HepG2 (cell line): ENCODE results near the gene IMPDH1. TPM values are rescaled to one million over a fixed set of nuclear protein-coding genes. Genes with fewer than 3 reads are reported as not detected.

ENCODE experiments used
- CBX2 ChIP-seq, 2 experiments: fragments of 200-600 bp in 1 of 2; sonication (generic); formaldehyde crosslinking in 1 of 2; IDR thresholded peaks; 2 replicates each; pipeline versions ENCODE4 v1.7.0 to v1.8.1; 2018 to 2022; ENCODE audit warnings: low read depth in 2 of 2, low read length in 1 of 2, mild to moderate bottlenecking in 1 of 2, missing genetic modification reagents in 1 of 2
- EZH2 ChIP-seq: conservative IDR thresholded peaks from 2 replicates; pipeline ENCODE4 v1.6.1; 2012; ENCODE audit warnings: mild to moderate bottlenecking, low read depth, low read length, moderate library complexity
- JARID2 ChIP-seq: sonication (generic); formaldehyde crosslinking; IDR thresholded peaks from 2 replicates; pipeline ENCODE4 v1.8.1; 2023; ENCODE audit warnings: missing genetic modification reagents, inconsistent platforms; ENCODE audit not compliant: insufficient replicate concordance
- KMT2A ChIP-seq: sonication (generic); formaldehyde crosslinking; IDR thresholded peaks from 2 replicates; pipeline ENCODE4 v1.4.0; 2020; ENCODE audit warnings: missing genetic modification reagents
- LBX2 ChIP-seq: sonication (generic); formaldehyde crosslinking; IDR thresholded peaks from 2 replicates; pipeline ENCODE4 v1.5.0; 2020; ENCODE audit warnings: missing genetic modification reagents, mild to moderate bottlenecking, borderline replicate concordance
- MXD1 ChIP-seq: sonication (generic); formaldehyde crosslinking; IDR thresholded peaks from 2 replicates; pipeline ENCODE4 v1.4.0; 2020; ENCODE audit warnings: mild to moderate bottlenecking, missing genetic modification reagents
- POGK ChIP-seq: sonication (generic); formaldehyde crosslinking; conservative IDR thresholded peaks from 2 replicates; pipeline ENCODE4 v1.8.0; 2022; ENCODE audit warnings: mild to moderate bottlenecking, moderate library complexity, missing genetic modification reagents
- THAP7 ChIP-seq: sonication (generic); formaldehyde crosslinking; IDR thresholded peaks from 2 replicates; pipeline ENCODE4 v1.8.1; 2023; ENCODE audit warnings: mild to moderate bottlenecking, missing genetic modification reagents
- ZBTB10 ChIP-seq: sonication (generic); formaldehyde crosslinking; IDR thresholded peaks from 2 replicates; pipeline ENCODE4 v1.4.0; 2020; ENCODE audit warnings: missing genetic modification reagents, borderline replicate concordance
- ZBTB21 ChIP-seq: sonication (generic); formaldehyde crosslinking; IDR thresholded peaks from 2 replicates; pipeline ENCODE4 v1.4.0; 2020; ENCODE audit warnings: missing genetic modification reagents
- ZNF230 ChIP-seq: sonication (generic); formaldehyde crosslinking; IDR thresholded peaks from 2 replicates; pipeline ENCODE4 v1.4.0; 2020; ENCODE audit warnings: mild to moderate bottlenecking, missing genetic modification reagents
- ZNF318 ChIP-seq: sonication (generic); formaldehyde crosslinking; IDR thresholded peaks from 2 replicates; pipeline ENCODE4 v1.4.0; 2020; ENCODE audit warnings: mild to moderate bottlenecking, missing genetic modification reagents
- polyA plus RNA-seq, 8 experiments: library from polyadenylated mRNA; depleted of rRNA in 3 of 8; stranded (reverse) in 7 of 8; unstranded in 1 of 8; fragments of >200 nt; fragmentation: Illumina TruSeq in 4 of 8; extraction: Trizol in 4 of 8; gene quantifications; 2 replicates each; pipeline versions ENCODE4 v1.2.1 to v1.2.3, GENCODE V29; 2011 to 2016; ENCODE audit warnings: low read depth in 4 of 8, missing spikeins in 1 of 8, mixed read lengths in 1 of 8; ENCODE audit not compliant: insufficient read depth in 1 of 8
- total RNA-seq, 5 experiments: library from RNA; depleted of rRNA; stranded (reverse); fragments of >200 nt; fragmentation: Illumina TruSeq; extraction: Trizol; gene quantifications; 2 replicates each; pipeline ENCODE4 v1.2.3, GENCODE V29; 2016; ENCODE audit warnings: low read depth in 1 of 5

The IMPDH1 gene
- total and polyA plus RNA-seq, 2 of the 13 experiments (the other 11 are each of a cell fraction or from before 2014, with no cell fraction given): 22.8 to 34.0 TPM

GRCh38 chr7:128405471-128406313 lies 4.1 kb downstream of the IMPDH1 start (continued):
- no peak for TF ChIP-seq LBX2 (CRISPR knock-in tag)
- no peak for TF ChIP-seq EZH2
- TF ChIP-seq ZNF318 (CRISPR knock-in tag): no peak
- no peak for TF ChIP-seq CBX2 (IDR thresholded peaks at IDR 0.05; ENCODE audit: low read depth, low read length)
- no peak for TF ChIP-seq CBX2 (CRISPR knock-in tag; IDR thresholded peaks at IDR 0.05; ENCODE audit: low read depth)
- no peak; the same call in 1 of the 2 replicates for TF ChIP-seq THAP7 (CRISPR knock-in tag)
- no peak for TF ChIP-seq POGK (CRISPR knock-in tag)
- no peak for TF ChIP-seq JARID2 (CRISPR knock-in tag)
- no peak for TF ChIP-seq ZNF230 (CRISPR knock-in tag)
- TF ChIP-seq MXD1 (CRISPR knock-in tag): no peak
- TF ChIP-seq ZBTB10 (CRISPR knock-in tag): no peak
- TF ChIP-seq KMT2A (CRISPR knock-in tag): no peak; the same call in 1 of the 2 replicates
- no peak for TF ChIP-seq ZBTB21 (CRISPR knock-in tag)
